GM19438 (cell line): ENCODE measurements around the gene CXXC1.
"Not testable (repeated sequence)": the region's sequence is repeated elsewhere in the genome, so short reads cannot be mapped to it uniquely, and the experiment has no call there.

Experiments used
- ATAC-seq: cut with Tn5 transposase; IDR thresholded peaks from one replicate; pipeline ENCODE4 v1.9.1; 2021; ENCODE audit warnings: low read depth; ENCODE audit not compliant: unreplicated experiment

CXXC1 gene

GRCh38 chr18:50298443-50299284 is 11.2 kb upstream of the CXXC1 start:
- ATAC-seq: peak; percentile 12

- peak; percentile 100 for ATAC-seq
Observed at GRCh38 chr18:50297621-50298442, 10.3 kb upstream of the CXXC1 start.

- ATAC-seq: no peak
Observed at GRCh38 chr18:50293039-50293438, 5.5 kb upstream of the CXXC1 start.

- ATAC-seq: no peak
Observed at GRCh38 chr18:50289108-50289443, 1.6 kb upstream of the CXXC1 start.

GRCh38 chr18:50288348-50289107 is 1.0 kb upstream of the CXXC1 start:
- ATAC-seq: not testable (repeated sequence)

GRCh38 chr18:50287028-50287440 is 458 bp downstream of the CXXC1 start:
- no peak for ATAC-seq

GRCh38 chr18:50286391-50287027 is 983 bp downstream of the CXXC1 start:
- no peak for ATAC-seq

GRCh38 chr18:50285631-50286321 is 1.7 kb downstream of the CXXC1 start:
- ATAC-seq: no peak

- ATAC-seq: no peak
Observed at GRCh38 chr18:50285071-50285470, 2.4 kb downstream of the CXXC1 start.

GRCh38 chr18:50284255-50284885 is 3.1 kb downstream of the CXXC1 start:
- no peak for ATAC-seq

GRCh38 chr18:50283469-50284209 is 3.9 kb downstream of the CXXC1 start:
- no peak for ATAC-seq

- no peak for ATAC-seq
Observed at GRCh38 chr18:50282521-50283335, 4.8 kb downstream of the CXXC1 start.

GRCh38 chr18:50281972-50282520 is 5.4 kb downstream of the CXXC1 start:
- ATAC-seq: no peak

GRCh38 chr18:50281295-50281971 is 6.1 kb downstream of the CXXC1 start, which contains the start of gene MBD1:
Gene MBD1, minus strand, starts transcription at chr18:50281523. Its CDS starts 1,531 bp downstream, at chr18:50279992.
- peak; percentile 85 for ATAC-seq

GRCh38 chr18:50280707-50281294 is 6.7 kb downstream of the CXXC1 start:
- no peak for ATAC-seq

- ATAC-seq: no peak
Observed at GRCh38 chr18:50279752-50280151, 7.7 kb downstream of the CXXC1 start.

- no peak for ATAC-seq
Observed at GRCh38 chr18:50277942-50278341, 9.6 kb downstream of the CXXC1 start.
